ENCODE results near the gene NSD2. TPM values are rescaled to one million over a fixed set of nuclear protein-coding genes. Genes with fewer than 3 reads are reported as not detected.
"Not testable (repeated sequence)": the region's sequence is repeated elsewhere in the genome, so short reads cannot be mapped to it uniquely, and the experiment has no call there.

The NSD2 gene
- total RNA-seq, 1 donor from 2014 or later = 65.1 TPM

DNA sequence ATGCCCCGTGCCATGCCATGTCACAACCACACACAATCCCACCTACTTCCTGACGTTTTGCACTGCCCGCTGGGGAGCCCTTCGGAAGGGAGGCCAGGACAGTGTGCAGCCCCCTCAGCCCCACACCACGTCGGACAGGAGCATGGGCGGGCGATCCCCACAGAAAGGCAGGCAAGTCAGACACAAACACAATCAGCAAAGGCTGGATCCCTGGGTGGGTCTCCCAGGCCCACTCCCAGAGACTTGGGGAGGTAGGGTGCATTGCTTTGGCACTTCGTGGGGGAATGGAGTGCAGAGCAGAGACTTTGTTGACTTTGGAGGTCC, 29.3 kb upstream of the NSD2 start:
- DNase-seq (ENCODE audit: low read depth, low spot score) = no peak

DNA sequence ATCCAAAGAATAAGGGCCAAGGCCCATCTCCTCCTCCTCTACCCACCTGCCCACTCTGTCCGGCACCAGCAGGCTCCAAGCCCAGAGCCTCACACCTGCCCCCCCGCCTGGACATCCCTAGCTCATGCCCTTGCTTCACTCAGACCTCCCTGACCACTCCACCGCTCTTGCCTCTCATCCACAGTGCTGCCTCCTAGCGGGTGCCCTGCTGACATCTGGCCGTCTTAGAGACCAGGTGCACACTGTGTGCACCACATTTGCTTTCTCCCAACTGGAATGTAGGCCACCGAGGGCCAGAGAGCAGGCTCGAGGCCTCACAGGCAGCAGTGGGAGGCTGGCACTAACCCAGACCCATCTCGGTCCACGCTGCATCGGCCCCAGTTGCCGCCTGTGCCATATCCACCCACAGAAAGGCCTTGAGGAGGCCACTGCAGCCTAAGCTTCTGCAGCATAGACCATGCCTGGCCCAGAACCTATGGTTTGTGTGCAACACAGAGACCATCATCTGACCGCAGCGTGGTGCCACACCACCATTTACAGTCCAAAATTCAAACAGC, 28.8 kb upstream of the NSD2 start:
- no peak for DNase-seq (ENCODE audit: low read depth, low spot score)

DNA sequence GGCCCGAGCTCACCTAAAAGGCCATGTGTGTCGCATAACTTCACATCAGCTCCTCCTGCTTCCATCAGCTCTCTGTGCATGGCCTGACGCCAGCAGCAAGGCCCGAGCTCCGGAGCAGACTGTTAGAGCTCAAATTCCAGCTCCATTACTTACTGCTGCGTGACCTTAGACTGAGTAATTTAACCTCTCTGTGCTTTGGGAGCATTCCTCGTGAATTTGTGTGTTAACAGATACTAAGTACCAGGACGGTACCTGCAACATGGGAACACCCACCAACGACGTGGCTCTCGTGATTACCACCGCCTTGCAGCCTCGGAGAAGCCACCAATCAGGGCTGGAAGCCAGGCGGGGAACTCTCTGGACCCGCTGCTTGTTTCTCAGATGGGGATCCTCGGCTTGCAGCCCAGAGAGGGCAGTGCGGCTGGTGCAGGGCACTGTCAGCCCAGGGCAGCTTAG, 28.2 kb upstream of the NSD2 start:
- no peak for DNase-seq (ENCODE audit: low read depth, low spot score)

DNA sequence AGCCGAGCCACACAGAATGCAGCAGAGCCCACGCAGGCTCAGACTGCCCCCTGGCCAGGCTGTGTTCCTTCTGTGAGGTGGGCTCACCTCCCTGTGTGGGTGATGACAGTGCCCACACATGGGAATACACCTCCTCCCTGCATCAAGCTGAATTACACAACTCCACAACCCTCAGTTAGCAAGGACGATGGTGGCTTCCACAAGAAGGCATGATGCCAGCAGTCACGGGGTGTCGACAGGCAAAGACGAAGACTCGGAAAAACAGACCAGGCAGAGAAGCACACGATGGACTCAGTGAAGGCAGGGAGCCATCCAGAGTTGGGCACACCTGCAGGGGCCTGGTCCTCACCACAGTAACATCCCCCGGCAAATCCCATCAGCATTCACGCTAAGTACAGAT, 27.3 kb upstream of the NSD2 start:
- no peak for DNase-seq (ENCODE audit: low read depth, low spot score)

DNA sequence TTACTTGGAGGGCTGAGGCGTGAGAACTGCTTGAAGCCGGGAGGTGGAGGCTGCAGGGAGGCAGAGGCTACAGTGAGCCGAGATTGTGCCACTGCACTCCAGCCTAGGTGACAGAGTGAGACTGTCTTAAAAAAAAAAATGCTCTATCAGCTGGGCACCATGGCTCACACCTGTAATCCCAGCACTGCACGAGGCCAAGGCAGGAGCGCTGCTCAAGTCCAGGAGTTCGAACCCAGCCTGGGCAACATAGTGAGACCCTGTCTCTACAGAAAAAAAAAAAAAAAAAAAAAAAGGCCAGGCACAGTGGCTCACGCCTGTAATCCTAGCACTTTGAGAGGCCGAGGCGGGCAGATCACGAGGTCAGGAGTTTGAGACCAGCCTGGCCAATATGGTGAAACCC, 26.6 kb upstream of the NSD2 start:
- DNase-seq (ENCODE audit: low read depth, low spot score) = not testable (repeated sequence)

DNA sequence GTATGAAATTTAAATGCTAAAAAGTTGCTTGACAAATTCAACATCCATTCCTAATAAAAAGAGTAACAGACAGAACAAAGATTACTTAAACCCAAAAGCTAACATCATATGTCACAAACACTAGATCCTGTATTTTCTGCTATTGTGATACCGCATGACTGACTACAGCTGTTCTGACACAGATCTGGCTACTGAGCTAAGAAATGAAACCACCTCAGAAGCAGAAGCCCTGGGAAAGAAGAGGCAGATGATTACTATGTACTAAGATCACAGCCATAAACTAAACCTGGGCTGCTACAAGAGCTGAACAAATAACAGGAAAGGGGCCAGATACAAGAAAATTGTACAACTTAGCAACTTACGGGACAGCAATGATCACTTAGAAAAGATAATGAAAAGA, 24.6 kb upstream of the NSD2 start:
- no peak for DNase-seq (ENCODE audit: low read depth, low spot score)

DNA sequence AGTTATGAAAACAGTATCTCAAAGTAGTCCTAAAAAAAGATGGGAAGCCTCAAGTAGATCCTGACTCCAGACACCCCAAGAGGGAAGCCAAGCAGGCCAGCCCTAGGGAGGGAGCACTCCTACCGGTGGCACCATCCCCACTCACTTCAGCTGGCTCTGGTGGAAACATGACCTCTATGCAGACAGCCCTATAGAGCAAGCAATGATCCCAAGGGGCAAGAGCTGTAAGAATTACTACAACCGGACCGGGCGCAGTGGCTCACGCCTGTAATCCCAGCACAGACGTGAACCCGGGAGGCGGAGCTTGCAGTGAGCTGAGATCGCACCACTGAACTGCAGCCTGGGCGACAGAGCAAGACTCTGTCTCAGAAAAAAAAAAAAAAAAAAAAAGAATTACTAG, 20.9 kb upstream of the NSD2 start:
- DNase-seq (ENCODE audit: low read depth, low spot score) = no peak

DNA sequence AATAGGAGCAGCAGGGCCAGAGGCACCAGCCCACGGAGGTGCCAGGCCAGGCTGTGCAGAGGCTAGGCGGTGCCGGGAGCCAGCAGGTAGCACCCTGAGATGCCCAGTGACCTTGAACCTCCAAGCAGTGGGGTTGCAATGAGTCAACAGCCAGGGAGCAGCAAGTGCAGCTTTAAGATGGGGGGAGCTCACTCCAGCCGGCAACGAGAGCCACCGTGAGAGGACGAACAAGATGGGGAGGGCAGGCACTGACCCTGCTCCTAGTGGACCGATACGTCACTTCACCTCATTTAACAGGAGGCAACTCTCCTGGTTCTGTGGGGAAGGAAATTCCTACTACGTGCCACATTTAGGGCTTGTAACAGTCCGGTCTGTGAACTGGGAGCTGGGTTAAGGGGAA, 20.0 kb upstream of the NSD2 start:
- no peak for DNase-seq (ENCODE audit: low read depth, low spot score)

DNA sequence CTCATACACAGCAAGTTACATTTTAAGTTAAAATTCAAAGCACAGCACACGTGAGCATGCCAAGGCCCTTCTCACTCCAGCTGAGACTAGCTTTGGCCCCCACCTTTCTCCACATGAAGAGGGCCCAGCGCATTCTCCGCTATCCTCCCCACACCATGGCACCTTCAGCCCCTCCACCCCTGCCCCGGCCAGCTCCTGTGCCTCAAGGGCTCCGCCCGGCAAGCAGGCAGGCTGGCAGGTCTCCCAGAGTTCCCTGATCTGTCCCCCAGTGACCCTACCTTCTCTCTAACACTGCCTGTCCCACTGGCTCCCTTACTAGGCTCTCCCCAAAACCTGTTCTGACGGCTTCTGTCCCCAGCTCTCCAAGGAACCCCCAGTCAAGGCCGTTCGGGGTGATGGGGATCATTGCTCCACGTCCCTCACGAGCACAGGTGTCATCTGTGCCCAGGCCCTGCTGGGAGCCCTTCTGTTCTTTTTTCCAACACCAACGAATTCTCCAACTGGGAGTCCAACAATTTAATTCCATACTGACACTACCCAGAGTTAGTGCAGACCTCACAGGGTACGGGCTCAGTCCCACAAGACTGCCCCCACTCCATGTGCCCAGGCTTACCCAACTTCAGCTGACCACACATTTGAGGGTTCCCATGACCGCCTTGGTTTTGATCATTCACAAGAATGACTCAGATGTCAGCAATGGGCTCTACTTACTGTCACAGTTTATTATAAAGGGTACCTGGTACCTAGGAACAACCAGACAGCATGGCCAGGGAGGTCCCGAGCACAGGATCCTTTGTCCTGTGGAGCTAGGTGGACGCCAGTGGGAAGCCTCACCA, 19.4 kb upstream of the NSD2 start:
- no peak for DNase-seq (ENCODE audit: low read depth, low spot score)

DNA sequence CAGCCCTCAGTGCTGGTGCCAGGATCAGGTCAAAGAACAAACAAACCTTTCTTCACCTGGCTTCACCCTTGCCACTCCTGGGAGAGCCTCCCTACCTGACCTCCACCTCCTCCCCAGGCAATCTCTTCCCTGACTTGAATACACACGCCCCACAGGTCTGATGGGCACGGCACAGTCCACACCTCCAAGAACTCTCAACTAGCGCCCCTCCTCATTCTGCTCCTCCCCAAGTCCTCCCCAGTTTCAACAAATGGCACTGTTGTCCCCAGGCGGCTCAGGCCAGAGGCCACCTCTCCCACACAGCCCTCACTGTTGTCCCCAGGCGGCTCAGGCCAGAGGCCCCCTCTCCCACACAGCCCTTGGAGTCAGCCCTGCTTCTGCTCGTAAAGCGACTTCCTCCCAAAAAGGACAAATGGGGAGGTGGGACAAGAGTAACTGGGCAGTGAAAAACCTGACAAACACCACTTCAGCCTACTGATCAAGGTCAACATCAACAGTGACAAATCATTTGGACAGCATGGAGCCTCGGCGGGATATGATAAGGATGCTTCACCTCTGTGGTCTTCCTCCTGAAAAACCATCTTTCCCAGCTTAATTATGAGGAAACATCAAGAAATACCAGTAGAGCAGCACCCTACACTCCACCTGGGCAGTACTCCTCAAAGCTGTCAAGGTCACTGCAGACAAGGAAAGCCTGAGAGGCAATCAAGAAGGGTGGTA, 18.1 kb upstream of the NSD2 start:
- no peak for DNase-seq (ENCODE audit: low read depth, low spot score)

DNA sequence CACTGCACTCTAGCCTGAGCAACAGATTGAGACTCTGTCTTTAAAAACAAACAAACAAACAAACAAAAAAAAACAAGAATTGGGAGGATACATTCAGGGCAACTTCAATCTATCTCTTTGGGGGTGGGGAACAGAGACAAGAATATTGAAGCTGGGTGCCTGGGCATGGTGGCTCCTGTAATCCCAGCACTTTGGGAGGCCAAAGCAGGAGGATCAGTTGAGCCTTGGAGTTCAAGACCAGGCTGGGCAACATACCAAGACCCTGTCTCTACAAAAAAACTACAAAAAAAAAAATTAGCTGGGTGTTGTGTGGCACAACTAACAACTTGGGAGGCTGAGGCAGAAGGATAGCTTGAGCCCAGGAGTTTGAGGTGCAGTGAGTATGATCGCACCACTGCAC, 16.4 kb upstream of the NSD2 start:
- DNase-seq (ENCODE audit: low read depth, low spot score) = no peak

DNA sequence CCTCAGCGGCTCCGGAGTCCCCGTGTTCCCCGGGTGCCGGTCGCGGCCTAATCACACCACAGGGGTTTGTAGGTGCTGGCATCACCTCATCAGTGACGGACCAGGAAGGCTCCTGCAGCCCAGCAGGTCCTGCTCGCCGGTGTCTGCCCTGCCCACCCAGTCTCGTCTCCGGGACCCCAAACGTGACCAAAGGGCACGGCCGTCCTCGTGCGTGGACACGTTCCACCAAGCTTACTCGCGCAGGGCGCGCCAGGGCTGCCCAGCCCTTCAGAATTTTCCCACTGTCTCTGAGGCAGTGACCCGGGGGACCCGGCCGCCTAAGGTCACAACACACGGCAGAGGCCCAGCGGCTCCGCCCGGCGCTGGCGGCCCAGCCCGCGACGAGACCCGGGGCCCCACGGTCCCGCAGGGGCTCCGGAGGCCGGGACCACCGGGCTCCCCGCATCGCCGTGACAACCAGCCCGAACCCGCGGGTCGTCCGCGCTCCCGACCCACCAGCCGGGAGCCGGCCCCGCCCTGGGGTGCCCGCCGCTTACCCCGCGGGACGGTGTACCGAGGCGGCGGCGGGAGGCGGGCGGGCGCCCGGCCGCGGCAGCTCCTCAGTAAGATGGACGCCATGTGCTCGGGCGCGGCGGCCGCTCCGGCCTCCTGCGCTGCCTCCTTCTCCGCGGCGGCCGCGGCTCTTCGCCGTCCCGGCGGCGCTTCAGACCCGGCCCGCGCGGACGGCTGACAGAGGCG, 15.7 kb upstream of the NSD2 start:
- no peak for DNase-seq (ENCODE audit: low read depth, low spot score)

DNA sequence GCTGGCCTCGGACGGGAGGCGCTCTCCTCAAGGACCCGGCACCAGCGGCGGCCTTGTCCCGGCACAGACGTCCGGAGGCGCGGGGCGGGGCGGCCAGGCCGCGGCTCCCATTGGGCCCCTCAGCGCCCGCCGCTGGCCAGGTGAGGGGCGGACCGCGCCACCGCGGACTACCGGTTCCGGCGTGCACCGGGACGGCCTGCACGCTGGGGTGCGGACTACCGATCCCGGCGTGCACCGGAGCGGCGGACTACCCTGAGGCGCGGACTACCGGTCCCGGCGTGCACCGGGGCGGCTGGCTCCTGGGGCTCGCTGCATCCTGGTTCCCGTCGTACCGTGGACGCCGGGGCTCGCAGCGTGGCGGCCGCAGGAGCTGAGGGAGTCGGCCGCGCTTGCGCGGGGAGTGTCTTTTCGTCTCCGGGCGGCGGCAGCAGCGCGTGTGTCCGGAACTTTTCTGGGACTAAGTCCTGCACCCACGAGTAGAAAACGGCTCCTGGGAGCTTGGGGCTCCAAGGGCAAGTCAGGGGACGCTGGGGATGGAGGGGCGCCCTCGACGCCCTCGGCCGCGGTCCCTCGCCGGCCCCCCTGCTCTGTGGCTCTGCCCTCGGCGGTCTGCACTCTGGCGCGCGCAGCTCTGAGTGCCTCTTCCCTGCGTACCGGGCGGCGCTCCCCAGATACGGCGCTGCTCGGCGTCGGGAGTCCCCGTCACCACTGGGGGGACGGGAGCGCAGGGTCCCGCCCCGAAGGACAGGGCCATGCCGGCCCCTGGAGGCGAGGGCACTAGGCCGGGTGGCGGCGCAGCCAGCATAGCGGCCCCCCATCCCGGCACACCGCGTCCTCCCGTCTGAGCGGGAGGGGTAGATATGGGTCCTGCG, 14.9 kb upstream of the NSD2 start, which contains the start of gene LETM1:
TSS of gene LETM1 (minus strand) at position 86 of the 872 bp plus-strand sequence. CDS start 206 bp downstream, outside the sequence.
- DNase-seq (ENCODE audit: low read depth, low spot score) = peak; percentile 80

DNA sequence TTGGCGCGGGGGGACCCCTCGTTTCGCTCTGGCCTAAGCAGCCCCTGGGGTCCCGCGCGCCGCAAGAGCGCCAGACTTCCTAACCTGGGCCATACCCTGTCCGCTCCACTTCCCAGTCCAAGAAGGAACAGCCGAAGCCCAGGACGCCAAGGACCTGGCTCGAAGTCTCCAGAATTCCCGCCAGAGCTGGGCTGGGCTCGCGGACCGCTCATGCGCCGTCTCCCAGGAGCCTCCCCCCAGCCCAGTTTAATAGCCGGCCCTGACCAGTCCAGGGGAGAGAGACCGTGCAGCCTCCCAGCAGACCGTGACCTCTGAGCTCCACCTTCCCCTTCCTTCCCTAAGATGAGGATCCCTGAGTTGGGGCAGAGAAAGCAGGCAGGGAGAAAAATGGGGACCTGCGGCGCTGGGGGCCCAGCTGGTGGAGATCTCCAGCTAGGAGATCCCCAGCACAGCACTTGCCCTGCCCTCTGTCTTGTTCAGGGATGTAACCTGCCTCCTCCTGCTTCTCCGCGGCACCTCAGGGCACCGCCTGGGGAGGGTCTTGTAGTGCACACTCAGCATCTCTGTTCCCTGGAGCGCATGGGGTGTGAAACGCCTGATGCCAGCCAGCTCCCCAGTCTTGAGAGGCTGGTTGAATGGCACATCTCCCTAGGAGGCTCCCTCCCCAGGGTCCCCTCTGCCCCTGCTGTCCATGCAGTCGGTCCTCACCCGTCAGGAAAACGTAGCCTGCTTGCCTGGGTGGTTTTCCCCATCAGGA, 14.1 kb upstream of the NSD2 start:
- no peak for DNase-seq (ENCODE audit: low read depth, low spot score)

DNA sequence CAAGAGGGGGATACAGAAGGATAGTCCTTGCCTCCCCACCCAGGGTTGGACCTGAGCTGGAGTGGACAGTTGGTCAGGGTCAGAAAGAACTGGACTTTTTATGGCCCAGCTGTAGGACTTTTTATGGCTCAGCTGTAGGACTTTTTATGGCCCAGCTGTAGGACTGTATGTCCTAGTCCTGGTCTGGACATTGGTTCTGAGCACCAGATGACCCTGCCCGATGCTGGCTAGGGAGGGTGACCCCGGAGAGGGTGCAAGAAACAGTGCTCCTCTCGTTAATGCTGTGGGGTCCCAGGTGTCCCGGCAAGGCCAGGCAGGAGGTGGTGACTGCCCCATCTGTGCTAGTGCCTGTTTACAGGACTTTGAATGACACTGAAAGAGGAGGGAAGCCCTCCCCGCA, 13.3 kb upstream of the NSD2 start:
- no peak for DNase-seq (ENCODE audit: low read depth, low spot score)

DNA sequence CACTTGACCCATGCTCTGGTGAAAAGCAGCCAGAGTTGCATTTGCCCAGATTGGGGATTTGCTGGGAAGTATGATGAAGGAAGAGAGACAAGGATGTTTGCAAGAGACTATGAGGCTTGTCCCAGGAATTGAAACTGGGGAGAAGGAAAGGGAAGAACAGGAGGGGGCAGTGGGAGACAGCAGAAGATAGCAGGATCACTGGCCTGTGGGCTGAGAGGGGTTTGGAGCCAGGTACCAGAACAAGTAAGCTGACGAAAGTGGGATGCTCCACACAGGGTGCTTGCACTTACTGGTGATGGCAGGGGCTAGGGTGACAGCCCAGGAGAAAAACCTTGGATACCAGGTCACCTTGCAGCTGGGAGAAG, 11.8 kb upstream of the NSD2 start:
- DNase-seq (ENCODE audit: low read depth, low spot score) = no peak

DNA sequence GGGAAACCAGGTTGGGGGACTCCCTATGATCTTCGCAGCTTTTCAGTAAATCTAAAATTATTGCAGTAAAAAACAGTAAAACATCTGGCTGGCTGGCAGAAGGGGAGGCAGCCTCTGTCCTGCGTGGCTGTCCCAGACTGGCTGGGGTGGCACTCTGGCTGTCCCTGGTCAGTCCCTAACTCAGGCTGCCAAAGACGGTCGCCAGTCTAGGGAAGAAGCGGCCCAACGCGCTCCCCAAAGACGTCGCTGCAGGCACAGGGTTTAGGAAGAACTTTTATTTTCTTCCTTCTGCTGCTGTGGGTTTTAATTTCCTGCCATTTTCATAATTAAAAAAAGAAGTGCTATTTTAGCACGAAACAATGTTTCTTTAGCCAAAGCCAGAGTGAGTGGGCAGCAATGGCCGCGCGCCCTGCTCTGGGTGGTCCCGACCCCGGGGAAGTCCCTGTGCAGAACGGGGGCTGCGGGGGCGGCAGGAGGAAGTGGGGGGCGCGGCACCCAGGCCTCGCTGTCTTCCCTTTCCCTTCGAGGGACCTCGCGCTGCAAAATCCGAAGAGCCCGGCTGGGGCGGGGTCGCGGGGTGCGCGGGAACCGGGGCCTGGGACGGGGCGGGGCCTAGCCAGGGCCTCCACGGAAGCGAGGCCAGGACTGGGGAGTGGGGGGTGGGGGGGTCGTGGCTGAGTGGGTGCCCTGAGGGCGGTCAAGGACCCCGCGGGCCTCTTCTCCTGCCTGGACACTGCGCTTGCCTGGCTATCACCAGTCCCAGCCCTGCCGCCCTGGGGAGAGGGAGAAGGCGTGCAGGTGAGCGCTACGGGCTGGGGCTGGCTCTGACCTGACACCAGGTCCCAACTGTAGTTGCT, 8.9 kb upstream of the NSD2 start:
- DNase-seq (ENCODE audit: low read depth, low spot score) = no peak

DNA sequence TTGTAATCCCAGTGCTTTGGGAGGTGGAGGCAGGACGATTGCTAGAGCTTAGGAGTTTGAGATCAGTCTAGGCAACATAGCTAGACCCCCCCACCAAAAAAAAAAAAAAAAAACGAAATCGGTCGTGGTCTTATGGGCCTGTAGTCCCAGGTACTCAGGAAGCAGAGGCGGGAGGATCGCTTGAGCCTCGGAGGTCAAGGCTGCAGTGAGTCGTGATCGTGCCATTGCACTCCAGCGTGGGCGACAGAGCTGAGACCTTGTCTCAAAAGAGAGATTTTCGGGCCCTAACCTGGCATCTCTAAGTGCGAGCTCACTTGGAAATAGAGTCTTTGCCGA, 8.3 kb upstream of the NSD2 start:
- DNase-seq (ENCODE audit: low read depth, low spot score) = no peak

DNA sequence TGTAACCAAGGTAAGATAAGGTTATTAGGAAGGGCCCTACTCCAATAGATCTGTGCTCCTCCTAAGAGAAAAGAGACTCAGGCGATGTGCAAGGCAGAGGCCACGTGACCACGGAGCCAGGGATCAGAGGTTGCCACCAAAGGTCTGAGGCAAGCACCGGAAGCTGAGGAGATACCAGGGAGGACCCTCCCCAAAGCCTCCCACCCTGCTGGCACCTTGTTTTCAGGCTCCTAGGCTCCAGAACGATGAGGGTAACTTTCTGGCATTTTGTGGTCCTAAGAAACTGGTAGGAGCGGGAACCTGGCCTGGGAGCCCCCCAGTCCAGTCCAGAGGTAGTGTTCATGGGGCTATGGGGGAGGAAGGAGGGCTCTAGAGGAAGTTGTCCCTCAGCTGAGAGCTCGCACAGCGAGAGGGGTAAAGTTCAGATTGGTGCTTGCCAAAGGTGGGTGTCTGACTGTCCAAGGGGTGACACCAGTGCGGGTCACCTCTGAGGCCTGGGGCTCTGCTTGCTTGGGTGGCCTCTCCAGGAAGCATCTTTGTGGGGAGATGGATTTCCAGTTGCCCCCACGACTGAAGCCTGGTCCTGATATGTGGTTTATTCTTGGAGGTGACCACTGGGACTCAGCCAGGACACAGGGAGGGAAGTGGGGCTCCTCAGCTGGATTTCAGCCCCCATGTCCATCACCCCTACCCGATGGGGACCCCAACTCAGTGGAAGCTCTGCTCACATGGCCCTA, 7.7 kb upstream of the NSD2 start:
- no peak for DNase-seq (ENCODE audit: low read depth, low spot score)
